Keratinocyte (primary cell): Measurements from ENCODE around the gene ZSCAN5B.

Source experiments
- CTCF ChIP-seq, 3 experiments: IDR thresholded peaks in 1 of 3; conservative IDR thresholded peaks in 1 of 3; optimal IDR thresholded peaks in 1 of 3; 2 replicates in 2 of 3; 3 replicates in 1 of 3; pipeline versions ENCODE3 to v1.5.1; 2011; ENCODE audit warnings: low read length in 3 of 3, mild to moderate bottlenecking in 3 of 3, moderate library complexity in 2 of 3, control low read depth in 1 of 3, inconsistent platforms in 1 of 3; ENCODE audit not compliant: insufficient read depth in 2 of 3; ENCODE audit errors: extremely low read depth in 1 of 3
- EZH2 ChIP-seq: IDR thresholded peaks from one replicate; pipeline ENCODE4 v1.6.1; 2012; ENCODE audit warnings: inconsistent platforms, mild to moderate bottlenecking, low read length, moderate library complexity

GRCh38 chr19:56189785-56190184 lies 7.8 kb downstream of the ZSCAN5B start:
- TF ChIP-seq CTCF (optimal IDR thresholded peaks at IDR 0.05 in 1 of 3, IDR thresholded peaks at IDR 0.05 in 1 of 3, conservative IDR thresholded peaks at IDR 0.05 in 1 of 3; ENCODE audit: extremely low read depth in 1 of 3, insufficient read depth in 2 of 3, low read length in 3 of 3) (no peak), EZH2 (no peak)
